ENCODE data around the gene TMEM240.
A peak's percentile ranks its signal among the peaks of the same experiment; 100 is the strongest.

Gene TMEM240

GRCh38 chr1:1550591-1551432 lies 10.4 kb upstream of the TMEM240 start:
- H3K4me3 ChIP-seq (ENCODE audit: low read length), result no peak overlapping the region
- DNase-seq (ENCODE audit: low read depth), result peak; percentile 61
- TF ChIP-seq CTCF (conservative IDR thresholded peaks at IDR 0.05; ENCODE audit: low read length), result peak; percentile 59

- DNase-seq (ENCODE audit: low read depth), result no peak
- H3K4me3 ChIP-seq (ENCODE audit: low read length), result no peak overlapping the region
- no peak for TF ChIP-seq CTCF (conservative IDR thresholded peaks at IDR 0.05; ENCODE audit: low read length)
These were observed 9.7 kb upstream of the TMEM240 start for GRCh38 chr1:1550087-1550486.

GRCh38 chr1:1548591-1548990 lies 8.2 kb upstream of the TMEM240 start:
- no peak for DNase-seq (ENCODE audit: low read depth)
- TF ChIP-seq CTCF (conservative IDR thresholded peaks at IDR 0.05; ENCODE audit: low read length), result no peak
- no peak overlapping the region for H3K4me3 ChIP-seq (ENCODE audit: low read length)

- no peak overlapping the region for H3K4me3 ChIP-seq (ENCODE audit: low read length)
- no peak for DNase-seq (ENCODE audit: low read depth)
- TF ChIP-seq CTCF (conservative IDR thresholded peaks at IDR 0.05; ENCODE audit: low read length), result no peak
These were observed 7.1 kb upstream of the TMEM240 start for GRCh38 chr1:1547476-1547875.

GRCh38 chr1:1547011-1547410 lies 6.6 kb upstream of the TMEM240 start:
- H3K4me3 ChIP-seq (ENCODE audit: low read length), result no peak overlapping the region
- TF ChIP-seq CTCF (conservative IDR thresholded peaks at IDR 0.05; ENCODE audit: low read length), result no peak
- DNase-seq (ENCODE audit: low read depth), result no peak

- no peak overlapping the region for H3K4me3 ChIP-seq (ENCODE audit: low read length)
- no peak for DNase-seq (ENCODE audit: low read depth)
- TF ChIP-seq CTCF (conservative IDR thresholded peaks at IDR 0.05; ENCODE audit: low read length), result no peak
These were observed 5.7 kb upstream of the TMEM240 start for GRCh38 chr1:1545946-1546737.
